NB4 (cell line): ENCODE results near the gene ART3.

Experiments
- MYC ChIP-seq: IDR thresholded peaks from 2 replicates; pipeline ENCODE4 v1.6.1; 2011; ENCODE audit warnings: low read depth, low read length
- POLR2A ChIP-seq: IDR thresholded peaks from 2 replicates; pipeline ENCODE4 v1.6.1; 2011; ENCODE audit warnings: mild to moderate bottlenecking; ENCODE audit not compliant: insufficient read length; ENCODE audit errors: extremely low read depth
- TF ChIP-seq, protein P1 (sequence below): IDR thresholded peaks from one replicate; pipeline ENCODE4 v1.5.1; 2012; ENCODE audit warnings: low read depth, low read length
- TF ChIP-seq, protein P2 (sequence below): IDR thresholded peaks from 2 replicates; pipeline ENCODE4 v1.6.1; 2011; ENCODE audit warnings: low read depth, low read length

DNA sequence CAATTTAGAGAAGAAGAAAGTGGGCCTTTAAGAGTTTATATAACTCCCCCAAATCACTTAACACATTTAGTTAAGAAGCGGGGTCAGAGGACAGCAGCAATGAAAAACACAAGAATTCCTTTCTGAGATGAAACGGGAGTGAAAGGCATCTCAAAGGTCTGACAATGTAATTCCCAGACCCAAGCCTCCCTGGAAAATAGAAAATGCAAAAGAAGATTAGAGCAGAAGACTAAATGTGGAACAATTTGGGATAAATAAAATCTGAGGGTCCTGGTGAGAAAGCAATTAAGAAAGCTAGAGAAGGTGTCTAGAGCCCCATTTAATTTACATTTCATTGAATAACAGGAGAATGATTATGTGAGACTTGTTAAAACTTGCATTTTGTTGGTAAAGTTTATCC is 19.1 kb upstream of the ART3 start:
- TF ChIP-seq, protein P1, sequence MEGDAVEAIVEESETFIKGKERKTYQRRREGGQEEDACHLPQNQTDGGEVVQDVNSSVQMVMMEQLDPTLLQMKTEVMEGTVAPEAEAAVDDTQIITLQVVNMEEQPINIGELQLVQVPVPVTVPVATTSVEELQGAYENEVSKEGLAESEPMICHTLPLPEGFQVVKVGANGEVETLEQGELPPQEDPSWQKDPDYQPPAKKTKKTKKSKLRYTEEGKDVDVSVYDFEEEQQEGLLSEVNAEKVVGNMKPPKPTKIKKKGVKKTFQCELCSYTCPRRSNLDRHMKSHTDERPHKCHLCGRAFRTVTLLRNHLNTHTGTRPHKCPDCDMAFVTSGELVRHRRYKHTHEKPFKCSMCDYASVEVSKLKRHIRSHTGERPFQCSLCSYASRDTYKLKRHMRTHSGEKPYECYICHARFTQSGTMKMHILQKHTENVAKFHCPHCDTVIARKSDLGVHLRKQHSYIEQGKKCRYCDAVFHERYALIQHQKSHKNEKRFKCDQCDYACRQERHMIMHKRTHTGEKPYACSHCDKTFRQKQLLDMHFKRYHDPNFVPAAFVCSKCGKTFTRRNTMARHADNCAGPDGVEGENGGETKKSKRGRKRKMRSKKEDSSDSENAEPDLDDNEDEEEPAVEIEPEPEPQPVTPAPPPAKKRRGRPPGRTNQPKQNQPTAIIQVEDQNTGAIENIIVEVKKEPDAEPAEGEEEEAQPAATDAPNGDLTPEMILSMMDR: no peak
- TF ChIP-seq POLR2A (no peak), MYC (no peak)
- TF ChIP-seq, protein P2, sequence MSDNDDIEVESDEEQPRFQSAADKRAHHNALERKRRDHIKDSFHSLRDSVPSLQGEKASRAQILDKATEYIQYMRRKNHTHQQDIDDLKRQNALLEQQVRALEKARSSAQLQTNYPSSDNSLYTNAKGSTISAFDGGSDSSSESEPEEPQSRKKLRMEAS: no peak
